A549 (cell line): Measurements from ENCODE around the gene SPPL2B. TPM values are rescaled to one million over a fixed set of nuclear protein-coding genes. Genes with fewer than 3 reads are reported as not detected.

ENCODE experiments used
- ATAC-seq, 2 experiments: fragments of 200-7000 bp in 1 of 2; fragments of >200 bp in 1 of 2; cut with Nextera tagmentation in 1 of 2; cut with Tn5 transposase in 1 of 2; 3 replicates each; pipeline versions ENCODE4 v1.8.0 to v1.9.1; 2018 to 2020; ENCODE audit warnings: mild to moderate bottlenecking in 1 of 2, moderate library complexity in 1 of 2
- CTCF ChIA-PET: fragments of 300-600 bp; sonication (Branson Sonifier 250); formaldehyde crosslinking; extraction: SDS; loops from one replicate; lab custom pipeline; 2021; ENCODE audit warnings: antibody characterized with exemption, inconsistent platforms; lab: Yijun Ruan, JAX
- POLR2A ChIA-PET: fragments of 350-600 bp; formaldehyde crosslinking; extraction: SDS; loops from one replicate; lab custom pipeline; 2021; ENCODE audit warnings: antibody characterized with exemption, inconsistent platforms; lab: Yijun Ruan, JAX
- DNase-seq, 2 experiments: peaks; one replicate each; pipeline versions ENCODE4 v3.0.0 to v3.0.0-alpha.2; 2011 to 2016; ENCODE audit warnings: low read depth in 1 of 2, low spot score in 1 of 2
- FAIRE-seq: peaks from 2 replicates; lab custom pipeline; 2011; peaks lifted over from hg19 to GRCh38; lab: Jason Lieb, UNC
- H3K27ac ChIP-seq, 2 experiments: fragments of >200 bp; sonication (Bioruptor Twin); formaldehyde crosslinking; 3 replicates each; pipeline ENCODE4 v1.5.1; 2016 to 2017
- H3K4me1 ChIP-seq: fragments of >200 bp; sonication (Bioruptor Twin); formaldehyde crosslinking; 3 replicates; pipeline ENCODE4 v1.6.1; 2016
- H3K4me2 ChIP-seq: fragments of >200 bp; sonication (Bioruptor Twin); formaldehyde crosslinking; 3 replicates; pipeline ENCODE4 v1.6.1; 2016
- H3K4me3 ChIP-seq: fragments of >200 bp; sonication (Bioruptor Twin); formaldehyde crosslinking; 3 replicates; pipeline ENCODE4 v1.5.1; 2016
- H3K9me3 ChIP-seq: fragments of >200 bp; sonication (Bioruptor Twin); formaldehyde crosslinking; 3 replicates; pipeline ENCODE4 v1.6.1; 2016
- BCL3 ChIP-seq: fragments of >200 bp; sonication (Bioruptor Twin); formaldehyde crosslinking; IDR thresholded peaks from 3 replicates; pipeline ENCODE4 v1.6.1; 2016
- BHLHE40 ChIP-seq: IDR thresholded peaks from 2 replicates; pipeline ENCODE4 v1.6.1; 2012; ENCODE audit warnings: low read depth, low read length, inconsistent platforms
- CHD2 ChIP-seq: fragments of 150-350 bp; IDR thresholded peaks from 2 replicates; pipeline ENCODE4 v1.6.1; 2014; ENCODE audit warnings: low read length; ENCODE audit not compliant: partially characterized antibody
- CHD4 ChIP-seq: fragments of 200-600 bp; sonication (generic); IDR thresholded peaks from 2 replicates; pipeline ENCODE4 v1.6.1; 2016; ENCODE audit warnings: antibody characterized with exemption, mild to moderate bottlenecking, borderline replicate concordance
- E2F6 ChIP-seq: IDR thresholded peaks from 2 replicates; pipeline ENCODE4 v1.6.1; 2012; ENCODE audit warnings: low read depth, borderline replicate concordance
- EHMT2 ChIP-seq: fragments of 200-600 bp; sonication (generic); IDR thresholded peaks from 2 replicates; pipeline ENCODE4 v1.6.1; 2016; ENCODE audit warnings: antibody characterized with exemption, low read depth, mild to moderate bottlenecking, moderate library complexity
- EP300 ChIP-seq, 2 experiments: fragments of >200 bp; sonication (Bioruptor Twin); formaldehyde crosslinking; IDR thresholded peaks; 2 replicates in 1 of 2; 3 replicates in 1 of 2; pipeline ENCODE4 v1.6.1; 2016 to 2017
- ESRRA ChIP-seq: fragments of 150-350 bp; IDR thresholded peaks from 2 replicates; pipeline ENCODE4 v1.6.1; 2014; ENCODE audit warnings: mild to moderate bottlenecking, low read length, borderline replicate concordance
- FOSL2 ChIP-seq, 2 experiments: fragments of 450-650 bp in 1 of 2; fragments of >200 bp in 1 of 2; sonication (Bioruptor Twin) in 1 of 2; formaldehyde crosslinking; IDR thresholded peaks; 2 replicates each; pipeline versions ENCODE4 v1.5.0 to v1.6.1; 2016 to 2020; ENCODE audit warnings: mild to moderate bottlenecking in 1 of 2, moderate library complexity in 1 of 2
- HDAC2 ChIP-seq: fragments of 200-600 bp; sonication (generic); IDR thresholded peaks from 2 replicates; pipeline ENCODE4 v1.6.1; 2016
- HMGXB4 ChIP-seq: fragments of 250-450 bp; sonication (Bioruptor Pico); IDR thresholded peaks from 2 replicates; pipeline ENCODE4 v1.5.0; 2021; ENCODE audit warnings: mild to moderate bottlenecking, moderate library complexity, borderline replicate concordance
- HOXB13 ChIP-seq: fragments of 250-450 bp; sonication (Bioruptor Pico); IDR thresholded peaks from 2 replicates; pipeline ENCODE4 v1.5.0; 2020; ENCODE audit warnings: low read depth, mild to moderate bottlenecking, moderate library complexity
- MAFK ChIP-seq: fragments of 450-650 bp; IDR thresholded peaks from 2 replicates; pipeline ENCODE4 v1.6.1; 2014; ENCODE audit not compliant: partially characterized antibody
- MAX ChIP-seq: IDR thresholded peaks from 2 replicates; pipeline ENCODE4 v1.6.1; 2012
- NR3C1 ChIP-seq: fragments of >200 bp; sonication (Bioruptor Twin); formaldehyde crosslinking; IDR thresholded peaks from 3 replicates; pipeline ENCODE4 v1.6.1; 2017
- POLR2AphosphoS2 ChIP-seq: conservative IDR thresholded peaks from 2 replicates; pipeline ENCODE4 v1.6.1; 2012; ENCODE audit warnings: low read length, improper control_type of control experiment, inconsistent platforms
- RARB ChIP-seq: fragments of 250-450 bp; sonication (Bioruptor Pico); IDR thresholded peaks from 2 replicates; pipeline ENCODE4 v1.8.0; 2021; ENCODE audit warnings: mild to moderate bottlenecking, moderate library complexity
- RCOR1 ChIP-seq: fragments of 150-350 bp; IDR thresholded peaks from 2 replicates; pipeline ENCODE4 v1.6.1; 2014; ENCODE audit warnings: antibody characterized with exemption, low read length, low read depth
- REST ChIP-seq: fragments of 200-600 bp; sonication (generic); IDR thresholded peaks from 2 replicates; pipeline ENCODE4 v1.6.1; 2016; ENCODE audit warnings: antibody characterized with exemption, mild to moderate bottlenecking, moderate library complexity
- TFCP2L1 ChIP-seq: fragments of 250-450 bp; sonication (Bioruptor Pico); IDR thresholded peaks from 2 replicates; pipeline ENCODE4 v1.5.0; 2021; ENCODE audit warnings: mild to moderate bottlenecking
- TP53 ChIP-seq: fragments of 250-450 bp; sonication (Bioruptor Pico); IDR thresholded peaks from 2 replicates; pipeline ENCODE4 v1.5.0; 2021; ENCODE audit warnings: mild to moderate bottlenecking, moderate library complexity
- USF2 ChIP-seq: fragments of 450-650 bp; IDR thresholded peaks from 2 replicates; pipeline ENCODE4 v1.6.1; 2014; ENCODE audit warnings: antibody characterized with exemption
- ZC3H11A ChIP-seq: fragments of 450-650 bp; IDR thresholded peaks from 2 replicates; pipeline ENCODE4 v1.6.1; 2014; ENCODE audit warnings: antibody characterized with exemption, mild to moderate bottlenecking
- ZFP36 ChIP-seq: fragments of 450-650 bp; IDR thresholded peaks from 2 replicates; pipeline ENCODE4 v1.6.1; 2014; ENCODE audit warnings: borderline replicate concordance; ENCODE audit not compliant: partially characterized antibody
- ZSCAN20 ChIP-seq: fragments of 250-450 bp; sonication (Bioruptor Pico); IDR thresholded peaks from 2 replicates; pipeline ENCODE4 v1.8.0; 2022; ENCODE audit warnings: mild to moderate bottlenecking, moderate library complexity
- WGBS: methylation state at CpG from one replicate; pipeline ENCODE4 v1.1.6; 2017; ENCODE audit errors: missing lambda C conversion rate; 5-methylcytosine and 5-hydroxymethylcytosine counted together
- polyA plus RNA-seq, 4 experiments: library from polyadenylated mRNA; depleted of rRNA in 3 of 4; stranded (reverse); fragments of >200 nt; fragmentation: RNase III in 1 of 4; extraction: RNeasy Plus Mini Kit Qiagen cat#74134 plus additional on column Dnase treatment in 1 of 4; gene quantifications; 2 replicates in 3 of 4; 3 replicates in 1 of 4; pipeline ENCODE4 v1.2.3, GENCODE V29; 2011 to 2017

Gene SPPL2B
- polyA plus RNA-seq, 2 of the 4 experiments (the other 2 are of a cell fraction), result 11.3 to 36.5 TPM

GRCh38 chr19:2394054-2394441 lies 65.6 kb downstream of the SPPL2B start:
- TF ChIP-seq EHMT2, result no peak
- no peak for TF ChIP-seq EP300 (IDR thresholded peaks at IDR 0.05)
- no peak for TF ChIP-seq USF2
- TF ChIP-seq TFCP2L1 (CRISPR knock-in tag), result no peak
- TF ChIP-seq CHD2, result no peak
- no peak for TF ChIP-seq MAFK
- TF ChIP-seq ESRRA, result no peak
- no peak for TF ChIP-seq MAX
- no peak for TF ChIP-seq POLR2AphosphoS2
- no peak for TF ChIP-seq BCL3
- no peak for TF ChIP-seq HOXB13 (CRISPR knock-in tag)
- no peak for TF ChIP-seq NR3C1
- TF ChIP-seq, all 56 proteins: peak for 0
- H3K9me3 ChIP-seq, result no peaks in the 10 kb centered on the region
- no peak overlapping the region for H3K4me3 ChIP-seq
- no peak overlapping the region for H3K27ac ChIP-seq
- 72% methylated on average over 8 of the region's 8 CpGs for WGBS
- no peak overlapping the region for H3K4me2 ChIP-seq
- no peak for FAIRE-seq
- ChIA-PET POLR2A (interaction anchor here (0.6 kb wide), 1 partner anchor 9 kb away, joined by 7 read pairs; no protein-coding TSS in a partner anchor), CTCF (interaction anchor here (0.9 to 2.8 kb wide), 5 partner anchors 9 to 238 kb away, joined by 3 to 8 read pairs (median 4); partner anchors contain the start of gene PLEKHJ1)
- ATAC-seq, result no peak
- H3K4me1 ChIP-seq, result peaks cover 9% of the 10 kb centered on the region; the same call in 1 of the 3 replicates
- no peak for DNase-seq

GRCh38 chr19:2394442-2395292 lies 66.2 kb downstream of the SPPL2B start:
- H3K4me3 ChIP-seq, result no peak overlapping the region
- no peaks in the 10 kb centered on the region for H3K9me3 ChIP-seq
- CTCF ChIA-PET, result interaction anchor here (1.2 to 1.5 kb wide), 2 partner anchors 8 to 120 kb away, joined by 3 to 4 read pairs; no protein-coding TSS in a partner anchor
- no peak for TF ChIP-seq HDAC2
- no peak for TF ChIP-seq NR3C1
- TF ChIP-seq POLR2AphosphoS2, result no peak
- TF ChIP-seq HMGXB4 (CRISPR knock-in tag), result no peak
- no peak for TF ChIP-seq ZC3H11A
- no peak for TF ChIP-seq E2F6
- TF ChIP-seq RCOR1, result no peak
- TF ChIP-seq FOSL2 (IDR thresholded peaks at IDR 0.05), result no peak
- no peak for TF ChIP-seq FOSL2 (CRISPR knock-in tag; IDR thresholded peaks at IDR 0.05)
- TF ChIP-seq RARB (CRISPR knock-in tag), result no peak
- TF ChIP-seq ZSCAN20, result no peak
- no peak for TF ChIP-seq TFCP2L1 (CRISPR knock-in tag)
- no peak for TF ChIP-seq TP53 (CRISPR knock-in tag)
- TF ChIP-seq REST, result no peak
- TF ChIP-seq ZFP36, result no peak
- TF ChIP-seq BHLHE40, result no peak
- no peak for TF ChIP-seq CHD4
- DNase-seq, result no peak
- POLR2A ChIA-PET, result interaction anchor here (0.6 kb wide), 1 partner anchor 10 kb away, joined by 7 read pairs; no protein-coding TSS in a partner anchor
- H3K27ac ChIP-seq, result no peak overlapping the region
- no peak overlapping the region for H3K4me2 ChIP-seq
- H3K4me1 ChIP-seq, result peaks cover 9% of the 10 kb centered on the region; the same call in 1 of the 3 replicates
- no peak for FAIRE-seq
- no peak for ATAC-seq
- 76% methylated on average over 27 of the region's 27 CpGs for WGBS
